Measurements from ENCODE around the gene SUSD1.

GRCh38 chr9:112184946-112185345 lies 9.8 kb upstream of the SUSD1 start:
- TF ChIP-seq, protein P1, sequence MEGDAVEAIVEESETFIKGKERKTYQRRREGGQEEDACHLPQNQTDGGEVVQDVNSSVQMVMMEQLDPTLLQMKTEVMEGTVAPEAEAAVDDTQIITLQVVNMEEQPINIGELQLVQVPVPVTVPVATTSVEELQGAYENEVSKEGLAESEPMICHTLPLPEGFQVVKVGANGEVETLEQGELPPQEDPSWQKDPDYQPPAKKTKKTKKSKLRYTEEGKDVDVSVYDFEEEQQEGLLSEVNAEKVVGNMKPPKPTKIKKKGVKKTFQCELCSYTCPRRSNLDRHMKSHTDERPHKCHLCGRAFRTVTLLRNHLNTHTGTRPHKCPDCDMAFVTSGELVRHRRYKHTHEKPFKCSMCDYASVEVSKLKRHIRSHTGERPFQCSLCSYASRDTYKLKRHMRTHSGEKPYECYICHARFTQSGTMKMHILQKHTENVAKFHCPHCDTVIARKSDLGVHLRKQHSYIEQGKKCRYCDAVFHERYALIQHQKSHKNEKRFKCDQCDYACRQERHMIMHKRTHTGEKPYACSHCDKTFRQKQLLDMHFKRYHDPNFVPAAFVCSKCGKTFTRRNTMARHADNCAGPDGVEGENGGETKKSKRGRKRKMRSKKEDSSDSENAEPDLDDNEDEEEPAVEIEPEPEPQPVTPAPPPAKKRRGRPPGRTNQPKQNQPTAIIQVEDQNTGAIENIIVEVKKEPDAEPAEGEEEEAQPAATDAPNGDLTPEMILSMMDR (IDR thresholded peaks at IDR 0.05) = no peak
- no peak for TF ChIP-seq EP300 (IDR thresholded peaks at IDR 0.05)
